ENCODE results near the gene SCAF1.

GRCh38 chr19:49643466-49643865 is 1.5 kb downstream of the SCAF1 start:
- TF ChIP-seq POLR2A (IDR thresholded peaks at IDR 0.05) = no peak
- TF ChIP-seq CTCF (IDR thresholded peaks at IDR 0.05) = no peak

Data from uterus (tissue), 2 donors.